ENCODE results near the gene DNM3. TPM values are rescaled to one million over a fixed set of nuclear protein-coding genes. Genes with fewer than 3 reads are reported as not detected.

DNM3 gene
- total and polyA plus RNA-seq, 10 of the 15 experiments (the other 5 are each of a cell fraction or from before 2014, with no cell fraction given), result 0.03 to 1.5 (median 0.08) TPM; not detected in 3

DNA sequence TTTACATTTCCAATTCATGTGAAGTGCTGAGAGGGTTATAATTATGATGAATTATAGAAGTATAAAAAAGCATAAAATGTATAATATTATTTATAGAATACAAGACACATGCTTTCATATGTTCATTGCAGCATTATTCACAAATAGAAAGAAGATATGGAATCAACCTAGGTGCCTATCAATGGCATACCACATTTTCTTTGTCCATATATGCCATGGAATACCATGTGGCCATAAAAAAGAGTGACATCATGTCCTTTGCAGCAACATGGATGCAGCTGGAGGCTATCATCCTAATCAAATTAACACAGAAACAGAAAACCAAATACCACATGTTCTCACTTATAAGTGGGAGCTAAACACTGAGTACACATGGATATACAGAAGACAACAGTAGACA is 494.1 kb downstream of the DNM3 start:
- ChIA-PET POLR2A (interaction anchor here (2.1 kb wide), 1 partner anchor 23 kb away, joined by 6 read pairs; no protein-coding TSS in a partner anchor), CTCF (interaction anchor here (1.0 to 10.8 kb wide), 4 partner anchors 17 to 245 kb away, joined by 3 to 153 read pairs (median 5); no protein-coding TSS in a partner anchor), RAD21 (ENCODE audit: unreplicated experiment) (interaction anchor here (13.1 to 13.2 kb wide), 2 partner anchors 22 to 60 kb away, joined by 364 to 407 read pairs; no protein-coding TSS in a partner anchor), SMC1A (ENCODE audit: uncharacterized antibody, unreplicated experiment) (interaction anchor here (1.0 to 15.2 kb wide), 9 partner anchors 12 to 243 kb away, joined by 3 to 489 read pairs (median 8); no protein-coding TSS in a partner anchor)
- no peaks in the 10 kb centered on the region; the same call in 2 of the 3 replicates for H3K9me3 ChIP-seq (replicated peaks; ENCODE audit: control insufficient read depth, insufficient read depth, low read length)
- H2AFZ ChIP-seq (ENCODE audit: control insufficient read depth, low read depth, low read length), result no peak overlapping the region
- no peaks in the 10 kb centered on the region for H3K27me3 ChIP-seq (replicated peaks in 1 of 2; ENCODE audit: control insufficient read depth in 2 of 2, insufficient read depth in 2 of 2, low read length in 1 of 2)
- no peak overlapping the region for H3K4me2 ChIP-seq (ENCODE audit: control insufficient read depth, insufficient read depth)
- no peaks in the 10 kb centered on the region; a peak in 1 of 4 replicates for H3K36me3 ChIP-seq (ENCODE audit: control insufficient read depth in 2 of 2, insufficient read depth in 2 of 2, low read length in 1 of 2)
- no TSS peak for BruUV-seq (replicated peaks)
- no peak overlapping the region for H3K4me3 ChIP-seq
- DNase-seq (ENCODE audit: low read depth, low spot score) (no peak), ATAC-seq (no peak), FAIRE-seq (no peak)
- no peak for TF ChIP-seq FOXM1 (IDR thresholded peaks at IDR 0.05; ENCODE audit: low read depth, low read length)
- TF ChIP-seq POLR2AphosphoS5 (IDR thresholded peaks at IDR 0.05; ENCODE audit: low read length), result no peak
- no peak for TF ChIP-seq IKZF2 (IDR thresholded peaks at IDR 0.05)
- TF ChIP-seq CHD1 (IDR thresholded peaks at IDR 0.05; ENCODE audit: low read depth, low read length), result no peak
- TF ChIP-seq, protein P1, sequence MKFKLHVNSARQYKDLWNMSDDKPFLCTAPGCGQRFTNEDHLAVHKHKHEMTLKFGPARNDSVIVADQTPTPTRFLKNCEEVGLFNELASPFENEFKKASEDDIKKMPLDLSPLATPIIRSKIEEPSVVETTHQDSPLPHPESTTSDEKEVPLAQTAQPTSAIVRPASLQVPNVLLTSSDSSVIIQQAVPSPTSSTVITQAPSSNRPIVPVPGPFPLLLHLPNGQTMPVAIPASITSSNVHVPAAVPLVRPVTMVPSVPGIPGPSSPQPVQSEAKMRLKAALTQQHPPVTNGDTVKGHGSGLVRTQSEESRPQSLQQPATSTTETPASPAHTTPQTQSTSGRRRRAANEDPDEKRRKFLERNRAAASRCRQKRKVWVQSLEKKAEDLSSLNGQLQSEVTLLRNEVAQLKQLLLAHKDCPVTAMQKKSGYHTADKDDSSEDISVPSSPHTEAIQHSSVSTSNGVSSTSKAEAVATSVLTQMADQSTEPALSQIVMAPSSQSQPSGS (IDR thresholded peaks at IDR 0.05; ENCODE audit: low read length), result no peak
- TF ChIP-seq, protein P2, sequence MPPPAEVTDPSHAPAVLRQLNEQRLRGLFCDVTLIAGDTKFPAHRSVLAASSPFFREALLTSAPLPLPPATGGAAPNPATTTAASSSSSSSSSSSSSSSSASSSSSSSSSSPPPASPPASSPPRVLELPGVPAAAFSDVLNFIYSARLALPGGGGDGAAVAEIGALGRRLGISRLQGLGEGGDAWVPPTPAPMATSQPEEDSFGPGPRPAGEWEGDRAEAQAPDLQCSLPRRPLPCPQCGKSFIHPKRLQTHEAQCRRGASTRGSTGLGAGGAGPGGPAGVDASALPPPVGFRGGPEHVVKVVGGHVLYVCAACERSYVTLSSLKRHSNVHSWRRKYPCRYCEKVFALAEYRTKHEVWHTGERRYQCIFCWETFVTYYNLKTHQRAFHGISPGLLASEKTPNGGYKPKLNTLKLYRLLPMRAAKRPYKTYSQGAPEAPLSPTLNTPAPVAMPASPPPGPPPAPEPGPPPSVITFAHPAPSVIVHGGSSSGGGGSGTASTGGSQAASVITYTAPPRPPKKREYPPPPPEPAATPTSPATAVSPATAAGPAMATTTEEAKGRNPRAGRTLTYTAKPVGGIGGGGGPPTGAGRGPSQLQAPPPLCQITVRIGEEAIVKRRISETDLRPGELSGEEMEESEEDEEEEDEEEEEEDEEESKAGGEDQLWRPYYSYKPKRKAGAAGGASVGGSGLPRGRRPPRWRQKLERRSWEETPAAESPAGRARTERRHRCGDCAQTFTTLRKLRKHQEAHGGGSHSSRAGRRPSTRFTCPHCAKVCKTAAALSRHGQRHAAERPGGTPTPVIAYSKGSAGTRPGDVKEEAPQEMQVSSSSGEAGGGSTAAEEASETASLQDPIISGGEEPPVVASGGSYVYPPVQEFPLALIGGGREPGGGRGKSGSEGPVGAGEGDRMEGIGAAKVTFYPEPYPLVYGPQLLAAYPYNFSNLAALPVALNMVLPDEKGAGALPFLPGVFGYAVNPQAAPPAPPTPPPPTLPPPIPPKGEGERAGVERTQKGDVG (CRISPR knock-in tag; IDR thresholded peaks at IDR 0.05), result no peak
- TF ChIP-seq HCFC1 (IDR thresholded peaks at IDR 0.05; ENCODE audit: low read length), result no peak
- TF ChIP-seq ZNF24 (IDR thresholded peaks at IDR 0.05), result no peak
- TF ChIP-seq KDM1A (IDR thresholded peaks at IDR 0.05; ENCODE audit: borderline replicate concordance), result no peak
- TF ChIP-seq, protein P3, sequence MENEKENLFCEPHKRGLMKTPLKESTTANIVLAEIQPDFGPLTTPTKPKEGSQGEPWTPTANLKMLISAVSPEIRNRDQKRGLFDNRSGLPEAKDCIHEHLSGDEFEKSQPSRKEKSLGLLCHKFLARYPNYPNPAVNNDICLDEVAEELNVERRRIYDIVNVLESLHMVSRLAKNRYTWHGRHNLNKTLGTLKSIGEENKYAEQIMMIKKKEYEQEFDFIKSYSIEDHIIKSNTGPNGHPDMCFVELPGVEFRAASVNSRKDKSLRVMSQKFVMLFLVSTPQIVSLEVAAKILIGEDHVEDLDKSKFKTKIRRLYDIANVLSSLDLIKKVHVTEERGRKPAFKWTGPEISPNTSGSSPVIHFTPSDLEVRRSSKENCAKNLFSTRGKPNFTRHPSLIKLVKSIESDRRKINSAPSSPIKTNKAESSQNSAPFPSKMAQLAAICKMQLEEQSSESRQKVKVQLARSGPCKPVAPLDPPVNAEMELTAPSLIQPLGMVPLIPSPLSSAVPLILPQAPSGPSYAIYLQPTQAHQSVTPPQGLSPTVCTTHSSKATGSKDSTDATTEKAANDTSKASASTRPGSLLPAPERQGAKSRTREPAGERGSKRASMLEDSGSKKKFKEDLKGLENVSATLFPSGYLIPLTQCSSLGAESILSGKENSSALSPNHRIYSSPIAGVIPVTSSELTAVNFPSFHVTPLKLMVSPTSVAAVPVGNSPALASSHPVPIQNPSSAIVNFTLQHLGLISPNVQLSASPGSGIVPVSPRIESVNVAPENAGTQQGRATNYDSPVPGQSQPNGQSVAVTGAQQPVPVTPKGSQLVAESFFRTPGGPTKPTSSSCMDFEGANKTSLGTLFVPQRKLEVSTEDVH (IDR thresholded peaks at IDR 0.05; ENCODE audit: low read depth, partially characterized antibody), result no peak
- TF ChIP-seq PAX5 (IDR thresholded peaks at IDR 0.05; ENCODE audit: borderline replicate concordance, low read depth, low read length), result no peak
- no peak overlapping the region for H3K9ac ChIP-seq (ENCODE audit: control insufficient read depth, insufficient read depth, low read length)
- no peak overlapping the region for H3K27ac ChIP-seq (ENCODE audit: control insufficient read depth, insufficient read depth)
- H3K4me1 ChIP-seq (ENCODE audit: control insufficient read depth, insufficient read depth, low read length), result peaks cover 20% of the 10 kb centered on the region
- in situ Hi-C loops (cut with MboI) (no loop called here), intact Hi-C loops (cut with micrococcal nuclease; ENCODE audit: unreplicated experiment) (loop anchor here (5.0 kb wide), 1 partner anchor 63 kb away; no protein-coding TSS in a partner anchor)
- H4K20me1 ChIP-seq (ENCODE audit: control insufficient read depth, insufficient read depth), result no peaks in the 10 kb centered on the region
- peaks cover 8% of the 10 kb centered on the region for H3K79me2 ChIP-seq (ENCODE audit: control insufficient read depth, insufficient read depth, low read length)

Measured in GM12878 (cell line).